Activated CD4-positive, alpha-beta T cell treated with anti-CD3 and anti-CD28 coated beads for 24 hours (primary cell): ENCODE measurements around the gene GGCT.
"Not testable (repeated sequence)": the region's sequence is repeated elsewhere in the genome, so short reads cannot be mapped to it uniquely, and the experiment has no call there.

Source experiments
- DNase-seq, 2 donors: peaks; one replicate each; pipeline ENCODE4 v3.0.0-alpha.2; 2020; ENCODE audit warnings: low read depth in 2 of 2

The GGCT gene

DNA sequence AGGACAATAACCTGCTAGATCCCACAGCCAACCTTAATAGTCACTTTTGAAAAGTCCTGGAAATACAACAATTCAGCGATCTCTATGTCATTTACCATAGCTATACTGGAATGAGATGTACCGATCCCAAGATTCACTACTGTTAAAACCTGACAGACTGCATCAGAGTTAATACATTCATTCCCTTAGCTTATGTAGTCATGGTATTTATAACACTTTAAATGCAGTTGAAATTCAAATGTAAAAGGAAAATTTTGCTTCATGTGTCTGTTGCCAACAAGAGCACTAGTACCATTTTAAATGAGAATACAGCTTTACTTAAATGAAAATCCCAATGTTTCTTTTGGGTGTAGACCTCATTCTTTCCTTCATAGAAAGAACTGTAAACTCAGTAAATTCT is 11.1 kb upstream of the GGCT start:
- DNase-seq, result no peak

DNA sequence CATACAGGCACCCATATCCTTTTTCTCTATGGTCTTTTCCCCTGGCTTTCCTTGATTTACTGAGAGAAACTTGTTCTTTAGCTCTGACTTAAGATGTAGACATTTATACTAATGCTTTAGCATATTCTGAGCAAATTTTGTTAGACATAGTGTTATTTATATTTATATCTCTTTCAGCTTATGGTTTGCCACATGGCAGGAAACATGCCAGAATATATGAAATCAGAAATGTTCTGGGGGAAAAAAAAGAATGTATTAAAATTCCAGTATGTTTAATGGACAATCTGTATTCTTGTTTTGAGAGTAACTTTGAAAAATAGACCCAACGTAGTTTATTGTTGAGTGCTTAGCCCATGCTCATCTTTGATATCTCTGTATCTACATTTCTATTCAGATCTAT is 10.1 kb upstream of the GGCT start:
- no peak for DNase-seq

DNA sequence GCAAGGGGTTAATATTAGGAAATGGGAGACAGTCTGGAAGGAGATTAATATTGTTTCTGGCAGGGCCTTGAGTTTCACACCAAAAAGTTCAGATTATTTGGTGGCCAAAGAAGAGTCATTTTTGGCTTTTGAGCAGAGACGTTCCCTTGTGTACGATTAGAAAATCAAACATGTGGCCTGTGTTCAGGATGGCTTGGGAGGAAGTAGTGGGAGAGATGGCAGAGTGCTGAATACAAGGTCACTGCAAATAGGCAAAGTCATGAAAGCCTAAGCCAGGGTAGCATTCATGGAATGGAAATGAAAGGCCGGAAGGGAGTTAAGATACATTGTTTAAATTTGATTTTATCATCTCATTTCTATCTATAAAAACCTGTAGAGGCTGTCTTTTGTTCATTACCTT is 9.5 kb upstream of the GGCT start:
- no peak for DNase-seq

DNA sequence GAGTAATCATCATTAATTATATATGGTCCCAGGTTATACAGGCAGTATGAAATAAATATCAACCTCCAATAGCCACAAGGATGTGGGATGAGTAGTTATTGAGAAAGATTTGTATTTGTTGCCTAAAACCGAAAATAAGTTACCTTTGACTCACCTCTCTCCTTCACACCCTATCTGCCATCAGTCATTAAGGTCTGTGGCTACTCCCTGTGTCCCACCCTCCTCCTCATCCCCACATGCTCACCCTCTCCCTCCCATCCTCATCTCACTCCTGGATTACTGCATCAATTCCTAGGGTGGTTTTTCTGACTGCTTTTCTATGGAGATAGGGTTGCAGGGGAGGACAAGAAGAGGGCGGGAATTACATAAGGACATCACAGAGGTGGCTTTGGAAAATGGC is 9.1 kb upstream of the GGCT start:
- DNase-seq, result no peak

DNA sequence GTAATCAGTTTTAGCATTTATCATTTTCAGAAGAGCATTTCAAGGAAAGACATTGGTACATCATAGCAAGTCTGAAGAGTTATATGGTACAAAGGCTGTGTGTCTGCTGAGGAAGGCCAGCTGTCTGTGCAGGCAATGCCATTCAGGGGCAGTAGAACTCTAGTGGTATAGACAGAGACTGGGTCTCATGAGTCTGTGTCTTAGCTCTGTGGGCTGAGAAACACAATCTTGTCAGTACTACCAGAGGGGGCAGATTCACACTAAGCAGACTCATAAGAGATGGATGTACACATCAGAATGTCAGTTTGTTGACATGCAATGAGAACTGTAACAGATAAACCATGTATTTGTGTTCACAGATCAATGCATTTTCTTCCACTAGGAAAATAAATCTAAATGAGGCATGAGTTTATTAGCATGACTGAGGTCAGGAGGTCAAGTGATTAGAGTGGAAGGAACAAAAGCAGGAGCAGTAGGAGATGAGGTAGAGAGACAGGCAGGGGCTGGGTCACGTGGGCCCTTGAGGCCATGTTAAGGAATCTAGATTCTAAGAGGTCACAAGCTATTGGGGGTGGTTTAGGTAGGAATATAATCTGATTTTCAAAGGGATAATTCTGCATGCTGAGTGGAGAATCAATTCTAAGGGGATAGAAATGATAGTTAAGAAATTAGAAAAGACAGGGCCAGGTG is 7.5 kb upstream of the GGCT start:
- no peak for DNase-seq

DNA sequence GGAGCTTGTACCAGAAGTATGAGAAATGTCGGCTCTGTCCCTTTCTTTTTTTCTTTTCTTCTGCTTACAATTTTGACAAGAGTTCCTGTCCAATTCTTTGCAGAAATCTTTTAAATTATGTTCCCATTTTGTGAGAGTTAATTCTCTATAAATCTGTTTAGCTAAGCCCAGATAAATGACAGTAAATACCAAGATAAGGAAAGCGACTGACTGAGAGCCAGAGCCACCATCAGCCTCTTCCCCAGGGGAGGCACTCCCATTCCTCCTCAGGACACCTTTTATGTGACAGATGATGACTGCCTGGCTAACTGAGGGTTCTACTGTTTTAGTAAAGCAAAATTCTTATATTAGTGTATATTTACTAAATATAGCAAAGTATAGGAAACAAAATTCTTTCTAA is 6.9 kb upstream of the GGCT start:
- DNase-seq, result no peak

DNA sequence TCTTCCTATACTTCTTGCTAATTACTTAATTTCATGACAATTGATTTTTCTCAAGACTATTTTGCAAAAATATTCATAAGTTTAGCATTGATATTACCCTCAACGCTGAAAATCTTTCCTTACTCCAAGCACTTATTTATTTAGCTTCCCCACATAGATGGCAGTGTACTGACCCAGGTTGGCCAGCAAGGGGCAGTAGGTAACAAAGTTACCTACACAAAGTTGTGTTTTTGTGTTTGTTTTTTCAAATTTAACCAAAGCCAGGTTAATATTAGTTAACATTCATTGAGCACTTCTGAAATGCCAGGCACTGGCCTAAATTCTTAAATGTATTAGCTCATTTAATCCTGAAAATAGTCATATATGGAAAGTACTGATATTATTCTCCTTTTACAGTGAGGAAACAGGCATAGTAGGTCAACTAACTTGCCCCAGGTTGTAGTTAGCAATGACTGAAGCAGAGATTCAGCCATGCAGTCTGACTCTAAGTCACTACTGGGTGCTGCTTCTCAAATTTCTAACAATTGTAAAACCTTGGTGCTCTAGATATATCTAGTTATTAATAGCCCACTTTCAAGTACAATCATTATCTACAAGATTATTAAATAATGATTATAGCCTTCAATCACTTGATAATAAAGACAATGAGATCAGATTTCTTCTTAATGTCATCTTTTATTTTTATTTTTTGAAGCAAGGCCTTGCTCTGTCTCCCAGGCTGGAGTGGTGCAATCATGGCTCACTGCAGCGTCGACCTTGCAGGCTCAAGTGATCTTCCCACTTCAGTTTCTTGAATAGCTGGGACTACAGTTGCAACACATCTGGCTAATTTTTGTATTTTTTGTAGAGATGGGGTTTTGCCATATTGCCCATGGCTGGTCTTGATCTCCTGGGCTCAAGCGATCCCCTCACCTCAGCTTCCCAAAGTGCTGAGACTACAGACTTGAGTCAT is 5.8 kb upstream of the GGCT start:
- no peak for DNase-seq

DNA sequence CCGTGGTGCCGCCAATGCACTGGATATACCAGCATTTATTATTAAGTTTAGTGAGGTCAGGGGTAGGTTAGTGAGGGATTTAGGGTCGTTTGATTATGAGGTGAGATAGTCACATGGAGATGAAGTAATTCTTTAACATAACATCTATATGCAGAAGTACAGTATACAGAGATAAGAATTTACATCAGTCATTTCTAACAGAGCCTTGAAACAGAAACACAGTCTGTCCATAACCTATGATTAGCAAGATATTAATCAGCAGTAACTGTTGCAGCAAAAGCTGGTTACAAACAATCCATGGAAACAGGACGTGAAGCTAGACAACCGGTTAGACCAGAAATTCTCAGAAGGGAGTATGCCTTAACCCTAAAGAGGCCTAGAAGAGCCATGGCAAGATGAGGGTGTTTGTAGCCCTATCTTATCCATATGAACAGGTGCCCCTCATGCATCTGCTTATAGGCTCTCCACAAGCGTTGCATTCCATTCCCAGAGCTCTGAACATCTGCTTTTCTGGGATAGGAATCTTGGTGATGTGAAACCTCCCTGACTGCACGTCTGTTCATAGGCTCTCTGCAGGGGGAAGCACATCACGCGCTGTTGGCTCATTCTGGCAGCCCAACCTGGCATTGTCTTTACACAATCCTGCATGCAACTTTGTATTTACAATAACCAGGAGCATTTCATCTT is 4.7 kb upstream of the GGCT start:
- not testable (repeated sequence) for DNase-seq

DNA sequence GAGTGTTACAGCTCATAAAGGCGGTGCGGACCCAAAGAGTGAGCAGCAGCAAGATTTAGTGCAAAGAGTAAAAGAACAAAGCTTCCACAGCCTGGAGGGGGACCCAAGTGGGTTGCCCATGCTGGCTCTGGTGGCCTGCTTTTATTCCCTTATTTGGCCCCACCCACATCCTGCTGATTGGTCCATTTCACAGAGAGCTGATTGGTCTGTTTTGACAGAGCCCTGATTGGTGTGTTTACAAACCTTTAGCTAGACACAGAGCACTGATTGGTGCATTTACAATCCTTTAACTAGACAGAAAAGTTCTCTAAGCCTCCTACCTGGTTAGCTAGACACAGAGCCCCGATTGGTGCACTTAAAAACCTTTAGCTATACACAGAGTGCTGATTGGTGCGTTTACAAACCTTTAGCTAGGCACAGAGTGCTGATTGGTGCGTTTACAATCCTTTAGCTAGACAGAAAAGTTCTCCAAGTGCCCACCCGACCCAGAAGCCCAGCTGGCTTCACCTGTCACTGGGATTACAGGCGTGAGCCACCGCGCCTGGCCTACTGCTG is 2.8 kb upstream of the GGCT start:
- not testable (repeated sequence) for DNase-seq

DNA sequence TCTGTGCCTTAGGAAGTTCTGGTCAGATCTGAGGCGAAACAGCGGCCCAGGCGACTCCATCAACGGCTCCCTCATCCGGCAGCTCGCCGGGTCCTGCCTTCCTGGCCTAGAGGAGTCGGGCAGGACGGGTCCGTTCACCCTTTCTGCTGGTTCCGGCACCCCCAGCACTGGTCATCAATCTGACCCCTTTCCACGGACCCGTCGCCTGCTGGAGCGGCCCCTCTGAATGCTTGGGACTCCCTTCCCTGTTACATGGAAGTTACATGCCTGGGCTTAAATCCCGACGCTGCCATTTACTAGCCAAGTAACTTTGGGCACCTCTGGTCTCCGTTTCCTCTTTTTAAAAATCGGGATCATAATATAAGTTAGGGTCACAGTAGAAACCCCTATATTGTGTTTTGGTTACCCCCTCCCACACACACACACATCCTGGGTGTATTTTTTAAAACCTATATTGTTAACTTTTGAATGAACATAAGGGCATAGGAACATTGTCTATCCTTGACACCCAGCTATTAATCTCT is 607 bp upstream of the GGCT start:
- DNase-seq, result no peak

DNA sequence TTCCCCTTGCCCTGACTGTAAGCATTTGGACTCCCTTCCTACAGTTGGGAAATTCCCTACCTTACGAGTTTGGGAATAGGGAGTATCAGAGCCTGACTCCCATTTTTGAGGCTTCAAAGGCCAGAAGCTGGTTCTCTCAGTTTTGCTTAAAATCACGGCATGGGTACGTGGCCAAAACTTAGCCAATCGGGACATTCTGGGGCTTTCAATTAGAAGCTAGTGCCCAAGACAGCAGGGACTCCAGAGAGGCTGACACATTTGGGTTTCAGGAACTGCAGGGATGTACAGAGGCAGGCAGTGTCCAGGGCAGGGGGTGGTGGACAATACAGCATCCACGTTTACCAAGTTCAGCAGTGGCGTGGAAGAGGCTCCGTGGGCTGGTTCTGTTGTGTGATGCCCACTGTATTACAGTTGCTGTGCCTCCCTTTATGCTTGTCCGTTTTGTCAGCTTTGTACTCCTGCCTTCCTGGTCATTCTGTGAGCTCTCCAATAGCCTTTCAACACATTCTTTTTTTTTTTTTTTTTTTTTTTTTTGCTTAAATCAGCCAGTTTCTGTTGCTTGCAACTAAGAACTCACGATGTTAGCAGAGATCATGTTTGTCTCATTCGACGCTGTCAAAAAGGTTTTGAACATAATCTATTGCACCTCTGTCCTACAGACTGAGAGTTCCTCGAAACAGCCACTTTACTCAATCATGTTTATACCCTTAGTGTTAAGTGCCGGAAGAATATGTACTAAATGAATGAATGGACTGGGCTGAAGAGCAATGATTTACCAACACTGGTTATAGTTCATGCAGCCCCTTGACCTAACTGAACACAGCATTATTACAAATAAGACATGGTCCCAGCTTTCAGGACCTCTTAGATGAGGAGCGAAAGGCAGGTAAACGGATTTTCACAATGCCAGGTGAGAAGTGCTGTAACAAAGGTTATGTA is 1.1 kb downstream of the GGCT start:
- no peak for DNase-seq

DNA sequence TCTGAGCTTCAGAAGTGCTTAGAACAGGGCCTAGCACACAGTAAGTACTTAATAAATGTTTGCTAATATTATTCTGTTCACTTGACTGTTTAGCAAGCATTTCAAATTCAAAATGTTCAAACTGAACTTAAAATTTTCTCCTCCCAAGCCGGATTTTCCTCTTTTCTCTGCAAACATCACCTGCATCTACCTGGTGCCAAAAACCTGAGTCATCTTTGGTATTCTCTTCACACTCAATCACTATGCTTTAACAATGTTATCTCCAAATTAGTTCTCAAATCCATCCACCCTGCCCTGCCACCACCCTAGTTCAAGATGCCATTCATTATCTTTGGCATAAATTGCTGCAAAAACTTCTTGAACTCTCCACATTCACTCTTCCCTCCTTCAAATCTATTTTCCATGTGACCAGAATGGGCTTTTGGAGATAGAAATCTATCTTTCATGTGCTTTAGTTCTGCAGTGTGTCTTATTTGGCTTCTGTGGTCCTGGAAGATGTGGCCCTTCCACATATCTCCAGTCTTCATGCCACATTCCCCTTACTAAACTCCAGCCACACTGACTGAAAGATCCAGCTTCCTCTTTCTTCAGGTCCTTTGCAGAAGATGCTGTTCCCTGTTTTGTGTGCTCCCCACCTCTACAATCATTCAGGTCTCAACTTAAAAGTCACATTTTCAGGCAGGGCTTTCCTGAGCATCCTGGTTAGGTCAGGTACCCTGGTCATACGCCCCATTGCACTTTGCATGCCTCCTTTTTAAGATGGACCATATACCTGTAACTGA is 2.0 kb downstream of the GGCT start:
- no peak for DNase-seq

DNA sequence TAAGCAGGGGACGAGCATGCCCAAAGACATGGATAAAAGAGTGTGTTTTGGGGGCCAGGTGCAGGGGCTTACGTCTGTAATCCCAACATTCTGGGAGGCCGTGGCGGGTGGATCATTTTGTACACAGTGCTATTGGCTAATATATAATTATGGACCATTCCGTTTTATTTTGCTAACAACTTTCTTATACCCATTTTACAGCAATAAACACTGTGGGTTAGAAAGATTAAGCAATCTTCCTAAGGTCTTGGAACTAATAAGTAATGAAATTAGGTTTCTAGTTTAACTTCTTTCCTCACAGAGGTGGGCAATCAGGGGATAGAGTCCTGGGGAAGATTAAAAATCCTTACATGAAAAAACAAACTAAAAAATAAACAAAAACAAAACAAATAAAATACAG is 3.4 kb downstream of the GGCT start:
- DNase-seq, result no peak

DNA sequence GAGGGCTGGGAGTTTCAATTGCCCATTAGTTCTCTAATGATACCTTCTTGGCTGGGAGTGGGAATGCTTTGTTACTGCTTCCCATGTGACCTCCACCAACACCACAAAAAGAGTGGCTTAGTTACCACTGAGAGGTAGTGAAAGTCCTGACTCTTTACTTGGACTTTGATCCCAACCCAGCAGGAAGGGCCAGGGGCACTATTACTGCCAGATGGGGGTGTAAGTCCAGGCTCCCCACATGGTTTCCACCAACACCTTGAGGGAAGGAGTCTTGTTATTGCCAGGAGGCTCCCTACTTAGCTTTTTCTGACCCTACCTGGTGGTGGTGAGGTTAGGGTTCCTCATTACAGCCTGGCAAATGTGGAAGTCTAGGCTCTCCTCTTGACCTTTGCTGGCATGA is 11.4 kb downstream of the GGCT start:
- DNase-seq, result no peak

DNA sequence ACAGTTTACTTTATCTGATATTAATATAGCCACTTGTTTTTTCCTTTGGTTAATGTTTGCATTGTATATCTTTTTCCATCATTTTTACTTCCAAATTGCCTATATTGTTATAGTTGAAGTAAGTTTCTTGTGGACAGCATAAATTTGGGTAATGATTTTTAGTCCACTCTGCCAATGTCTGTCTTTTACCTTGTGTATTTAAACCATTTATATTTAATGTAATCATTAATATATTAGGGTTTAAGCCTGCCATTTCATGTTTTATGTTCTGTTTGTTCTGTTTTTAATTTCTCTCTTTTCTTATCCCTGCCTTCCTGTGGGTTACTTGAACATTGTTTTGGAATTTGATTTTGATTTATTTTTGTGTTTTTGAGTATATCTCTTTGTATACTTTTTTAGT is 13.2 kb downstream of the GGCT start:
- DNase-seq, result no peak

DNA sequence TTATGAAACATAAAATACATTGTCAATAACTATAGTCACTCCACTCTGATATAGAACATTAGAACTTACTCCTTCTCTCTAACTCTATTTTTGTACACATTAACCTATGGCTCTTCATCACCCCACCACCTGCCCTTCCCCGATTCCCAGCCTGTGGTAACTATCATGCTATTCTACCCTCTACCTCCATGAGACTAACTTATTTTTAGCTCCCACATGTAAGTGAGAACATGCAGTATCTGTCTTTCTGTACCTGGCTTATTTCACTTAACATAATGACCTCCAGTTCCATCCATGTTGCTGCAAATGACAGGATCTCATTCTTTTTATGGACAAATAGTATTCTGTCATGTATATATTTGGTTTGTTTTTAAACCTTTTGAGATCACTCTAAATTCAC is 17.3 kb downstream of the GGCT start:
- no peak for DNase-seq

DNA sequence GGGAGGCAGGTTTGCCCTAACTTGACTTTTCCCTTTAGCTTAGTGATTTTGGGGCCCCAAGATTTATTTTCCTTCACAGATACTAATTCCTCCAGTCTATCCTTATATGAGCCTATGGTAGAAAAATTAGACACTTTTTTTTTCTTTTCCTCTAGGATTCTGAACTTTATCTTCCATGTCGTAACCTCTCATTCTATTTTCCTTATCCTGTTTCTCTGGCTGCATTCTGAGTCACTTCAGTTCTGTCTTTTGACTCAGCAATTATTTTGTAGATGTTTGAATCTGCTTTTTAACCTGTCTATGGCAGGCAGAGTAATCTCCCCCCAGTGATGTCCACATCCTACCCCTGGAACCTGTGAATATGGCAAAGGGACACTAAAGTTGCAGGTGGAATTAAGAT is 19.0 kb downstream of the GGCT start:
- no peak for DNase-seq

DNA sequence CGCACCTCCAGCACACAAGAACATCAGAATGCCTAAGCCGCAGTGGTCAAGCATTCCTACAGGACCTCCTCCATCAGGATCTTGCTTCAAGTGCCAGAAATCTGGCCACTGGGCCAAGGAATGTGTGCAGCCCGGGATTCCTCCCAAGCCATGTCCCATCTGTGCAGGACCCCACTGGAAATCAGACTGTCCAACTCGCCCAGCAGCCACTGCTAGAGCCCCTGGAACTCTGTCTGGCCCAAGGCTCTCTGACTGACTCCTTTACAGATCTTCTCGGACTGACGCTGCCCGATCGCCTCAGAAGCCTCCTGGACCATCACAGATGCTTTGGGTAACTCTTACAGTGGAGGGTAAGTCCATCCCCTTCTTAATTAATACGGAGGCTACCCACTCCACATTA is 23.2 kb downstream of the GGCT start:
- not testable (repeated sequence) for DNase-seq

DNA sequence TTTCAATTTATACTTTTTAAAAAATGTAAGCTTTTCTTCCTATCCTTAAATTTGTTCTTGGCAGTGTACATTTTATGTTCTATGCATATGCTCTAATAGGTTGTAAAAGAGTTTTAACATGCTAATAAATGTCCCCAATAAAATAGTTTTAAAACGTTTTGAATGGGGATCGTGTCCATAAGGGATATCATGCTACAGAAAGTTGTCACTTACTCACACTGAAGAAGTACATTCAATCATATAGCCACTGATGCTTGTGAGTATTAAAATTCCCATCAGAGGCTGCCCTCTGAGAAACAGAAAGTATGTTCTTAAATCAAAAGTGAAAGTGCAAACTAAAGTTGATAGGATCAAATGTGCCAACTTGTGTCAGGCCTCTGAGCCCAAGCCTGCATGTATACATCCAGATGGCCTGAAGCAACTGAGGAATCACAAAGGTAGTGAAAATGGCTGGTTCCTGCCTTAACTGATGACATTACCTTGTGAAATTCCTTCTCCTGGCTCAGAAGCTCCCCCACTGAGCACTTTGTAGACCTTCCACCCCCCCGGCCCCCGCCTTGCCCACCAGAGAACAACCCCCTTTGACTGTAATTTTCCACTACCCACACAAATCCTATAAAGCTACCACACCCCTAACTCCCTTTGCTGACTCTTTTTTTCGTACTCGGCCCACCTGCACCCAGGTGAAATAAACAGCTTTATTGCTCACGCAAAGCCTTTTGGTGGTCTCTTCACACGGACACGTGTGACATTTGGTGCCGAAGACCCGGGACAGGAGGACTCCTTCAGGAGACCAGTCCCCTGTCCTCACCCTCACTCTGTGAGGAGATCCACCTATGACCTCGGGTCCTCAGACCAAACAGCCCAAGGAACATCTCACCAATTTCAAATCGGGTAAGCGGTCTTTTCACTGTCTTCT is 25.2 kb downstream of the GGCT start:
- DNase-seq, result no peak
